Loucy (cell line): Measurements from ENCODE around the gene RAP1GAP2.

Source experiments
- CTCF ChIP-seq: fragments of 200-600 bp; sonication (generic); conservative IDR thresholded peaks from 2 replicates; pipeline ENCODE4 v1.5.1; 2014; ENCODE audit warnings: mild to moderate bottlenecking, antibody characterized with exemption, low read length
- EZH2phosphoT487 ChIP-seq: fragments of 200-600 bp; IDR thresholded peaks from 2 replicates; pipeline ENCODE4 v1.6.1; 2018; ENCODE audit warnings: antibody characterized with exemption, mild to moderate bottlenecking, moderate library complexity, borderline replicate concordance

DNA sequence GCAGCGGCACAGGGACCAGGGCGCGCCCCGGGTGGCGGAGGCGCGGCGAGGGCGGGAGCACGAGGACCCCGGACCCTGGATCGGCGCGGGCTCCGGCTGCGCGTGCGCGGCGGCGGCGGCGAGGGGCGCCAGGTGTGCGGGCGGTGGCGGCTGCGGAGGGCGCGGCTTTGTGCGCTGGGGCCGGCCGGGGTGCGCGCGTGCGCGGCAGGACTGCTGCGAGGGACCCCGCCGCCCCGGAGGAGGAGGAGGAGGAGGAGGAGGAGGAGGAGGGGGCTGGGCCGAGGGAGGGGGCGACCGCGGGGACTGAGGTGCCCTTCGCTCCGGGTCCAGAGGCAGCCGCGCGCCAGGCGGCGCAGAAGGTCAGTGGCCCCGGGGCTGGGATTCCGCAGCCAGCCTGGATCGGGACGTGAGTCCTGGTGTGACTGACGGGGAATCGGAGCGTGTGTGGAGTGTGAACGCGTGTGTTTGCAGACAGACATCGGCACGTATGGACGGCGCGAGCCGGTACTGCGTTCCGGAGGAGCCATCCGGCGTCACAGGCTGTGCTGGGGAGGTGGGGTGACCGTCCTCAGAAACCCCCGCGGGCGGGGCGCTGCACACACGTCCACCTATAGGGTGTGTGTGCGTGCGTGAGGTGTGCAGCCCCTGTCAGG lies 19.5 kb upstream of the RAP1GAP2 start:
- TF ChIP-seq CTCF, result no peak
- no peak for TF ChIP-seq EZH2phosphoT487
